Measurements from ENCODE around the gene MAST4. TPM values are rescaled to one million over a fixed set of nuclear protein-coding genes. Genes with fewer than 3 reads are reported as not detected.

Gene MAST4
- total RNA-seq, 1 donor: 12.7 TPM

GRCh38 chr5:66889056-66889455 lies 292.9 kb downstream of the MAST4 start:
- no peaks in the 10 kb centered on the region for H4K20me1 ChIP-seq (ENCODE audit: insufficient read depth, low read length)
- H3K27me3 ChIP-seq (ENCODE audit: insufficient read depth, low read length): no peaks in the 10 kb centered on the region
- TF ChIP-seq CTCF (IDR thresholded peaks at IDR 0.05; ENCODE audit: extremely low read depth, low read depth, low read length): no peak
- H3K4me3 ChIP-seq (ENCODE audit: insufficient read depth, low read length): no peak overlapping the region
- H3K27ac ChIP-seq (ENCODE audit: low read depth, low read length): no peak overlapping the region
- H3K36me3 ChIP-seq (ENCODE audit: insufficient read depth, low read length): no peaks in the 10 kb centered on the region
- no peaks in the 10 kb centered on the region for H3K4me1 ChIP-seq (ENCODE audit: insufficient read depth, low read length)
- no peak overlapping the region for H3K4me2 ChIP-seq (ENCODE audit: insufficient read depth, low read length)
- DNase-seq (ENCODE audit: insufficient read length, low spot score, missing footprints): no peak
- H3K79me2 ChIP-seq (ENCODE audit: insufficient read depth, low read length): no peaks in the 10 kb centered on the region
- no peak overlapping the region for H2AFZ ChIP-seq (ENCODE audit: low read length)
- no peaks in the 10 kb centered on the region for H3K9me3 ChIP-seq (ENCODE audit: low read depth, low read length)

- H2AFZ ChIP-seq (ENCODE audit: low read length): no peak overlapping the region
- H3K27me3 ChIP-seq (ENCODE audit: insufficient read depth, low read length): no peaks in the 10 kb centered on the region
- no peaks in the 10 kb centered on the region for H3K79me2 ChIP-seq (ENCODE audit: insufficient read depth, low read length)
- no peak overlapping the region for H3K4me2 ChIP-seq (ENCODE audit: insufficient read depth, low read length)
- no peak overlapping the region for H3K4me3 ChIP-seq (ENCODE audit: insufficient read depth, low read length)
- TF ChIP-seq CTCF (IDR thresholded peaks at IDR 0.05; ENCODE audit: extremely low read depth, low read depth, low read length): no peak
- H3K36me3 ChIP-seq (ENCODE audit: insufficient read depth, low read length): no peaks in the 10 kb centered on the region
- H3K4me1 ChIP-seq (ENCODE audit: insufficient read depth, low read length): no peaks in the 10 kb centered on the region
- H3K27ac ChIP-seq (ENCODE audit: low read depth, low read length): no peak overlapping the region
- no peaks in the 10 kb centered on the region for H3K9me3 ChIP-seq (ENCODE audit: low read depth, low read length)
- no peak for DNase-seq (ENCODE audit: insufficient read length, low spot score, missing footprints)
- no peaks in the 10 kb centered on the region for H4K20me1 ChIP-seq (ENCODE audit: insufficient read depth, low read length)
These were observed 293.3 kb downstream of the MAST4 start for GRCh38 chr5:66889524-66889923.

- H4K20me1 ChIP-seq (ENCODE audit: insufficient read depth, low read length): no peaks in the 10 kb centered on the region
- H3K4me3 ChIP-seq (ENCODE audit: insufficient read depth, low read length): no peak overlapping the region
- no peaks in the 10 kb centered on the region for H3K27me3 ChIP-seq (ENCODE audit: insufficient read depth, low read length)
- no peaks in the 10 kb centered on the region for H3K36me3 ChIP-seq (ENCODE audit: insufficient read depth, low read length)
- no peak overlapping the region for H3K4me2 ChIP-seq (ENCODE audit: insufficient read depth, low read length)
- no peak for DNase-seq (ENCODE audit: insufficient read length, low spot score, missing footprints)
- no peaks in the 10 kb centered on the region for H3K79me2 ChIP-seq (ENCODE audit: insufficient read depth, low read length)
- TF ChIP-seq CTCF (IDR thresholded peaks at IDR 0.05; ENCODE audit: extremely low read depth, low read depth, low read length): no peak
- H3K9me3 ChIP-seq (ENCODE audit: low read depth, low read length): no peaks in the 10 kb centered on the region
- H3K27ac ChIP-seq (ENCODE audit: low read depth, low read length): no peak overlapping the region
- no peak overlapping the region for H2AFZ ChIP-seq (ENCODE audit: low read length)
- H3K4me1 ChIP-seq (ENCODE audit: insufficient read depth, low read length): no peaks in the 10 kb centered on the region
These were observed 295.2 kb downstream of the MAST4 start for GRCh38 chr5:66891184-66891925.

- Histone ChIP-seq H2AFZ (ENCODE audit: low read length) (no peak overlapping the region), H3K9me3 (ENCODE audit: low read depth, low read length) (no peaks in the 10 kb centered on the region), H3K4me2 (ENCODE audit: insufficient read depth, low read length) (no peak overlapping the region), H3K36me3 (ENCODE audit: insufficient read depth, low read length) (no peaks in the 10 kb centered on the region), H3K27ac (ENCODE audit: low read depth, low read length) (no peak overlapping the region), H3K4me3 (ENCODE audit: insufficient read depth, low read length) (no peak overlapping the region), H3K79me2 (ENCODE audit: insufficient read depth, low read length) (no peaks in the 10 kb centered on the region), H4K20me1 (ENCODE audit: insufficient read depth, low read length) (no peaks in the 10 kb centered on the region), H3K4me1 (ENCODE audit: insufficient read depth, low read length) (no peaks in the 10 kb centered on the region), H3K27me3 (ENCODE audit: insufficient read depth, low read length) (no peaks in the 10 kb centered on the region)
- no peak for TF ChIP-seq CTCF (IDR thresholded peaks at IDR 0.05; ENCODE audit: extremely low read depth, low read depth, low read length)
- no peak for DNase-seq (ENCODE audit: insufficient read length, low spot score, missing footprints)
These were observed 296.5 kb downstream of the MAST4 start for GRCh38 chr5:66892716-66893115.
